SK-N-SH treated with all-trans-retinoic acid at 6 μM for 48 hours (cell line): Measurements from ENCODE around the gene SMAD9.

Experiments
- ATAC-seq: fragments of 200-7000 bp; cut with Tn5 transposase; 3 replicates; pipeline ENCODE4 v1.9.1; 2020; ENCODE audit warnings: mild to moderate bottlenecking, moderate library complexity
- ARNTL ChIP-seq: fragments of 450-650 bp; formaldehyde crosslinking; IDR thresholded peaks from 2 replicates; pipeline ENCODE4 v1.5.0; 2020; ENCODE audit warnings: low read depth, mild to moderate bottlenecking, moderate library complexity, borderline replicate concordance
- BACH2 ChIP-seq: fragments of 250-450 bp; sonication (Bioruptor Pico); IDR thresholded peaks from 2 replicates; pipeline ENCODE4 v1.9.0; 2021; ENCODE audit warnings: mild to moderate bottlenecking, borderline replicate concordance
- CREB5 ChIP-seq: fragments of 250-450 bp; sonication (Bioruptor Pico); IDR thresholded peaks from 2 replicates; pipeline ENCODE4 v1.5.1; 2020; ENCODE audit warnings: low read depth, mild to moderate bottlenecking, moderate library complexity
- CSDC2 ChIP-seq: fragments of 250-450 bp; sonication (Bioruptor Pico); IDR thresholded peaks from 2 replicates; pipeline ENCODE4 v1.5.0; 2020; ENCODE audit warnings: mild to moderate bottlenecking, moderate library complexity
- ESRRG ChIP-seq: fragments of 250-450 bp; sonication (Bioruptor Pico); IDR thresholded peaks from 2 replicates; pipeline ENCODE4 v1.6.1; 2021; ENCODE audit warnings: mild to moderate bottlenecking
- GLIS3 ChIP-seq: fragments of 250-450 bp; sonication (Bioruptor Pico); IDR thresholded peaks from 2 replicates; pipeline ENCODE4 v1.5.0; 2020; ENCODE audit warnings: mild to moderate bottlenecking, moderate library complexity
- ISL1 ChIP-seq: fragments of 250-450 bp; sonication (Bioruptor Pico); IDR thresholded peaks from 2 replicates; pipeline ENCODE4 v2.1.2; 2022; ENCODE audit warnings: mild to moderate bottlenecking, moderate library complexity
- OSR1 ChIP-seq: fragments of 250-450 bp; sonication (Bioruptor Pico); IDR thresholded peaks from 2 replicates; pipeline ENCODE4 v1.8.0; 2022; ENCODE audit warnings: moderate library complexity, mild to moderate bottlenecking, inconsistent platforms
- PPARA ChIP-seq: fragments of 250-450 bp; sonication (Bioruptor Pico); IDR thresholded peaks from 2 replicates; pipeline ENCODE4 v1.5.0; 2020; ENCODE audit warnings: mild to moderate bottlenecking, borderline replicate concordance
- RARB ChIP-seq: fragments of 250-450 bp; sonication (Bioruptor Pico); IDR thresholded peaks from 2 replicates; pipeline ENCODE4 v1.8.0; 2021; ENCODE audit warnings: mild to moderate bottlenecking, moderate library complexity
- SNAI2 ChIP-seq: fragments of 250-450 bp; sonication (Bioruptor Pico); IDR thresholded peaks from 2 replicates; pipeline ENCODE4 v1.5.0; 2020; ENCODE audit warnings: mild to moderate bottlenecking, moderate library complexity
- TOX ChIP-seq: fragments of 250-450 bp; sonication (Bioruptor Pico); IDR thresholded peaks from 2 replicates; pipeline ENCODE4 v1.8.0; 2021; ENCODE audit warnings: mild to moderate bottlenecking, moderate library complexity, borderline replicate concordance
- TSHZ2 ChIP-seq: fragments of 250-450 bp; sonication (Bioruptor Pico); IDR thresholded peaks from 2 replicates; pipeline ENCODE4 v1.5.0; 2020; ENCODE audit warnings: mild to moderate bottlenecking, moderate library complexity
- ZC3H10 ChIP-seq: fragments of 250-450 bp; sonication (Bioruptor Pico); IDR thresholded peaks from 2 replicates; pipeline ENCODE4 v1.5.1; 2021; ENCODE audit warnings: mild to moderate bottlenecking, moderate library complexity
- ZFP3 ChIP-seq: fragments of 250-450 bp; sonication (Bioruptor Pico); IDR thresholded peaks from 2 replicates; pipeline ENCODE4 v1.5.0; 2020; ENCODE audit warnings: mild to moderate bottlenecking, moderate library complexity
- ZFP30 ChIP-seq: fragments of 450-650 bp; formaldehyde crosslinking; IDR thresholded peaks from 2 replicates; pipeline ENCODE4 v1.5.0; 2022; ENCODE audit warnings: mild to moderate bottlenecking, moderate library complexity
- ZNF565 ChIP-seq: fragments of 450-650 bp; formaldehyde crosslinking; conservative IDR thresholded peaks from 2 replicates; pipeline ENCODE4 v1.5.0; 2020; ENCODE audit warnings: low read depth, mild to moderate bottlenecking, moderate library complexity
- ZNF70 ChIP-seq: fragments of 450-650 bp; formaldehyde crosslinking; IDR thresholded peaks from 2 replicates; pipeline ENCODE4 v1.5.0; 2020; ENCODE audit warnings: mild to moderate bottlenecking, moderate library complexity
- ZNF8 ChIP-seq: fragments of 450-650 bp; formaldehyde crosslinking; IDR thresholded peaks from 2 replicates; pipeline ENCODE4 v1.5.0; 2020; ENCODE audit warnings: mild to moderate bottlenecking, moderate library complexity
- TF ChIP-seq, protein P1 (sequence below): fragments of 250-450 bp; sonication (Bioruptor Pico); IDR thresholded peaks from 2 replicates; pipeline ENCODE4 v1.8.0; 2020; ENCODE audit warnings: mild to moderate bottlenecking, moderate library complexity, borderline replicate concordance
- TF ChIP-seq, protein P2 (sequence below): fragments of 250-450 bp; sonication (Bioruptor Pico); IDR thresholded peaks from 2 replicates; pipeline ENCODE4 v1.5.1; 2021; ENCODE audit warnings: mild to moderate bottlenecking, moderate library complexity

The SMAD9 gene

DNA sequence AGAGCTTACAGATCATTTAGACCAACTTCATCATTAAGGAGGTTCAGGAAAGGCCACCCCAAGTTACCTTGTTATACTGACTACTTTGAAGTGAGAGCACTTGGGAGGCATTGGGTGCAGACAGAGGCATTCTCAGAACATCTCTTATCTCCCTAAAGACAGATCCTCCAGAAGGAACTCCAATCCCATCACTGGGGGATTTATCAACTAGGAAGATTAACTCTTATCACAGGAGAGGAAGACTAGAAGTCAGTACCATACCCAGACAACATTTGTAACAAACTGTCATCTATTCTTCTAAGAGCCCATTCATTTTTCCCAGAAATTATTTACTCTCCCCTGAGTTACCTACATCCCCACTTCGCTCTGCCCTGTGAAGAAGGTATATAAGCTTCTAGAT, 106.8 kb downstream of the SMAD9 start:
- ATAC-seq = no peak
- no peak for TF ChIP-seq ZNF70 (CRISPR knock-in tag)
- TF ChIP-seq RARB = no peak
- no peak for TF ChIP-seq SNAI2
- TF ChIP-seq BACH2 = no peak
- TF ChIP-seq PPARA = no peak
- TF ChIP-seq ARNTL (CRISPR knock-in tag) = no peak
- TF ChIP-seq, protein P1, sequence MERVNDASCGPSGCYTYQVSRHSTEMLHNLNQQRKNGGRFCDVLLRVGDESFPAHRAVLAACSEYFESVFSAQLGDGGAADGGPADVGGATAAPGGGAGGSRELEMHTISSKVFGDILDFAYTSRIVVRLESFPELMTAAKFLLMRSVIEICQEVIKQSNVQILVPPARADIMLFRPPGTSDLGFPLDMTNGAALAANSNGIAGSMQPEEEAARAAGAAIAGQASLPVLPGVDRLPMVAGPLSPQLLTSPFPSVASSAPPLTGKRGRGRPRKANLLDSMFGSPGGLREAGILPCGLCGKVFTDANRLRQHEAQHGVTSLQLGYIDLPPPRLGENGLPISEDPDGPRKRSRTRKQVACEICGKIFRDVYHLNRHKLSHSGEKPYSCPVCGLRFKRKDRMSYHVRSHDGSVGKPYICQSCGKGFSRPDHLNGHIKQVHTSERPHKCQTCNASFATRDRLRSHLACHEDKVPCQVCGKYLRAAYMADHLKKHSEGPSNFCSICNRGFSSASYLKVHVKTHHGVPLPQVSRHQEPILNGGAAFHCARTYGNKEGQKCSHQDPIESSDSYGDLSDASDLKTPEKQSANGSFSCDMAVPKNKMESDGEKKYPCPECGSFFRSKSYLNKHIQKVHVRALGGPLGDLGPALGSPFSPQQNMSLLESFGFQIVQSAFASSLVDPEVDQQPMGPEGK (CRISPR knock-in tag) = no peak
- no peak for TF ChIP-seq ZFP30 (CRISPR knock-in tag)
- TF ChIP-seq GLIS3 (CRISPR knock-in tag) = no peak
- no peak for TF ChIP-seq TOX (CRISPR knock-in tag)
- no peak for TF ChIP-seq CSDC2 (CRISPR knock-in tag)
- no peak for TF ChIP-seq ZFP3 (CRISPR knock-in tag)
- TF ChIP-seq ZNF565 (CRISPR knock-in tag) = no peak

- no peak for ATAC-seq
- TF ChIP-seq PPARA (no peak), TSHZ2 (no peak), SNAI2 (no peak), ZNF565 (CRISPR knock-in tag) (no peak), GLIS3 (CRISPR knock-in tag) (no peak), CSDC2 (CRISPR knock-in tag) (no peak), BACH2 (no peak), ZFP3 (CRISPR knock-in tag) (no peak), RARB (no peak), ZNF70 (CRISPR knock-in tag) (no peak), CREB5 (CRISPR knock-in tag) (no peak), ZNF8 (CRISPR knock-in tag) (no peak), ARNTL (CRISPR knock-in tag) (no peak)
- TF ChIP-seq, protein P1 (CRISPR knock-in tag) = no peak
- TF ChIP-seq, protein P2, sequence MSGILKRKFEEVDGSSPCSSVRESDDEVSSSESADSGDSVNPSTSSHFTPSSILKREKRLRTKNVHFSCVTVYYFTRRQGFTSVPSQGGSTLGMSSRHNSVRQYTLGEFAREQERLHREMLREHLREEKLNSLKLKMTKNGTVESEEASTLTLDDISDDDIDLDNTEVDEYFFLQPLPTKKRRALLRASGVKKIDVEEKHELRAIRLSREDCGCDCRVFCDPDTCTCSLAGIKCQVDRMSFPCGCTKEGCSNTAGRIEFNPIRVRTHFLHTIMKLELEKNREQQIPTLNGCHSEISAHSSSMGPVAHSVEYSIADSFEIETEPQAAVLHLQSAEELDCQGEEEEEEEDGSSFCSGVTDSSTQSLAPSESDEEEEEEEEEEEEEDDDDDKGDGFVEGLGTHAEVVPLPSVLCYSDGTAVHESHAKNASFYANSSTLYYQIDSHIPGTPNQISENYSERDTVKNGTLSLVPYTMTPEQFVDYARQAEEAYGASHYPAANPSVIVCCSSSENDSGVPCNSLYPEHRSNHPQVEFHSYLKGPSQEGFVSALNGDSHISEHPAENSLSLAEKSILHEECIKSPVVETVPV (CRISPR knock-in tag) = no peak
Measured at GRCh38 chr13:36807616-36808015, 112.4 kb downstream of the SMAD9 start.

DNA sequence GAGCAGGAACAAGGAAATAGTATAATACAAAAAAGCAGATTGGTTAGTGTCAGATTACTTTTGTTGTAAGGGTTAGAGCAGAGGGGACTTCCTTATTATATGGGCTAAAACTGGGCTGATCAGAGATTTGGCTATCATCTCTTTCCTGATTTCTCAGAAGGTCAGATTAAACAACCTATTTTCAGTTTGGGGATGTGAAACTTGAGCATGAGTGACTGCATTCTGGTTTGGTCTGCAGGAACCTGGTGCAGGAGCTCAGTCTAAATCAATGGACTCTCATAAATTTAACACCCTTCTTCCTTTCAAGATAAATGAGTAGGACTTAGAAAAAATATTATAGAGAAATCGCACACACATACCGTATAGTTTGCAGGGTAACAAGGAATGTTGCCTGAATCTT, 113.9 kb downstream of the SMAD9 start:
- no peak for ATAC-seq
- no peak for TF ChIP-seq CSDC2 (CRISPR knock-in tag)
- no peak for TF ChIP-seq OSR1
- TF ChIP-seq TOX (CRISPR knock-in tag) = no peak
- TF ChIP-seq ZFP3 (CRISPR knock-in tag) = no peak
- TF ChIP-seq, protein P1 (CRISPR knock-in tag) = no peak
- no peak for TF ChIP-seq ZC3H10
- TF ChIP-seq, protein P2 (CRISPR knock-in tag) = no peak
- no peak for TF ChIP-seq SNAI2
- TF ChIP-seq ARNTL (CRISPR knock-in tag) = no peak
- no peak for TF ChIP-seq BACH2
- TF ChIP-seq ZNF70 (CRISPR knock-in tag) = no peak
- no peak for TF ChIP-seq ISL1 (CRISPR knock-in tag)
- no peak for TF ChIP-seq ESRRG (CRISPR knock-in tag)
- no peak for TF ChIP-seq ZNF565 (CRISPR knock-in tag)
